ENCODE measurements around the gene ZNF296.

ZNF296 gene

GRCh38 chr19:45087531-45087930, 11.3 kb upstream of the ZNF296 start:
- peak in 1 of 2 donors; percentile 17 for DNase-seq (ENCODE audit: low read depth in 2 of 2)

GRCh38 chr19:45086480-45086879, 10.2 kb upstream of the ZNF296 start:
- DNase-seq (ENCODE audit: low read depth in 2 of 2): no peak

- DNase-seq (ENCODE audit: low read depth in 2 of 2): no peak
Observed at GRCh38 chr19:45082170-45082569, 5.9 kb upstream of the ZNF296 start.

GRCh38 chr19:45079911-45080370, 3.7 kb upstream of the ZNF296 start:
- DNase-seq (ENCODE audit: low read depth in 2 of 2): no peak

- peak; percentile 78 for DNase-seq (ENCODE audit: low read depth in 2 of 2)
Observed at GRCh38 chr19:45079063-45079910, 3.0 kb upstream of the ZNF296 start, which contains the start of gene GEMIN7. Gene GEMIN7, plus strand, starts transcription at chr19:45079260. Its CDS starts 10,855 bp downstream, at chr19:45090115.

DNA sequence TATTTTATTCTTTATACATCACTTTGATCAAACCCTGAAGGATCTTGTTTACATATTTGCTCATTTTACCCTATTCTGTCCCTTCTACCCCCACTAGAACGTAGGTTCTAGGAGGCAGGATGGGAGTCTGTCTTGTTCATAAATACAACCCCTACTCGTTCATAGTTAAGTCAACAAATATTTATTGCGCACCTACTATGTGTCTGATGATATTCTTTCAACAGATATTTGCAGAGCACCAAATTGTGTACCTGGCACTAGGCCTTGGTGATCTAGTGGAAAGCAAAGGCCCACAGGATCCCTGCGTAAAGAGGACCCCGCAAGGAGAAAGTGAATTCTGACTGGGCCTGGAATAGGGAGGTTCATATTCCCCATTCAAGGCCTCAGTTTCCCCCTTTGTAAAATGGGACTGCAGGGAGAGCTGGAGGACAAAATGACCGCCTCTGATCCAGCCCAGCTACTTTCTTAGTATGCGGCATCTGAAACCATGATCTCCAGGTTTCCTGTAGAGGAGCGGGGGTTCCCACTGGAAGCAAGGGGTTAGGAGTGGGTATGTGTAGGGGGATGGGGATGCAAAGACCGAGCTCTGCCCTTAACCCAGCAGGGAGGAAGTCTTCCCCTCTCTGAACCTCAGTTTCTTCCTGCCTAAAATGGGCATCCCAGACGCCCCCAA, 2.2 kb upstream of the ZNF296 start:
- no peak for DNase-seq (ENCODE audit: low read depth in 2 of 2)

DNA sequence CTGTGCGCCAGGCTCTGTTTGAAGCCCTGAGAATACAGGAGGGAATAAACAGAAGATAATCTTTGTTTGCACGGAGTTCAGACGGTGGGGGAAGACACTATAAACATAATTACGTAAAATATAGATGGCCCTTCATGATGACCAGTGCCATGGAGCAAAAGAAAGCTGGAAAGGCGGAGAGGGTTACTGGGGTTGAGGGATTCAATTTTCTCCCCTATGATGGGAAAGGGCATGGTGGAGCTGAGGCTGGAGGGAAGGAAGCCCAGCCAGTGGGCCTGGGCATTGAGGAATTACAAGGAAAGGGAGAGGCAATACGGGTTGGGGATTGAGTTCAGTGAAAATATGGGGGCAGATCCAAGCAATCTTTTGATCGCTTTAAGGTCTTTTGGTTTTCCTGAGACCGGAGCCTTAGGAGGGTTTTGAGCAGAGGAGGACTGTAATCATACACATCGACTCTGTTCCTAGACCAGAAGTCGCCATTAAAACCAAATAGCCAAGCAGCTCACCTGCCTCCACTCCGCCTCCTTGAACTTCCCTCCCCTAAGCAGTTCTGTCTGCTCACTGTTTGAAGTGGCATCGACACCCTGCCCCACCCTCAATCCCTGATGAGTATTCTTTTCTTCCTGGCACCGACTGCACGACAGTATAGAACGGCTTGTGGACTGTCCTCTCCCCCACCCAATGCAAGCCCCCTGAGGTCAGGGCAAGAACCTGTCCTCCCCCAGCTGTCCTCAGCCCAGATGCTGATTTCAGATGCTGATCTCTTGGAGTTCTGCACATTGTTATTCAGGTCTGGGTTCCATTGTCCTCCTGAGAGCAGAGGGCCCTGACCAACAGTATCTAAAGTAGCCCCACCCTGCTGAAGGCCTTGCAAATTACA, 813 bp upstream of the ZNF296 start:
- no peak for DNase-seq (ENCODE audit: low read depth in 2 of 2)

- DNase-seq (ENCODE audit: low read depth in 2 of 2): peak in 1 of 2 donors; percentile 41
Observed at GRCh38 chr19:45075301-45076028, 813 bp downstream of the ZNF296 start.

DNA sequence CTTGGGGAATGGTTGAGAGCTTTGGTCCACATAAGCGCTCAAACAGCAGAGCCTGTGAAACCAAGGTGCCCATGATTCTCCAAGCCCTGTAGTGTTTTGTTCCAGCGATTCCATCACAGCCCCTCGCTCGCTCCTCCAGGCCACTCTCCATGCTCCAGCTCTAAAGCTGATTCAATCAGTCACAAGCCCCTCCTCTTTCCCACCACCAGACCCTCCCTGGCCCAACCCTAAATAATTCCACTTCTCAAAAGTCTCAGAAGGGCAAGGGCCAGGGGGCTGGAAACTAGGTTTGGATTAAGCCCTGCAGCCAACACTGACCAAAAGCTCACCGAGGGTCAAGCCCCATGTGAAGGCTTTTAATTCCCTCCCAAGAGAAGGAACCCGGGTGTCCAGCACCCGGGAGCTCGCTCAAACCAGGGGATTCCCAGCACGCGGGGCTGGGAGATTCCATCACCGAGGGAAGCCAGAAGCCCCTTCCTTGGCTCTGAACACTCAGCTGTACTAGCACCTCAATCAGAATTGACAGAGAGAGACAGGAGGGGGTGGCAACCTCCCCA, 1.5 kb downstream of the ZNF296 start:
- DNase-seq (ENCODE audit: low read depth in 2 of 2): no peak

DNA sequence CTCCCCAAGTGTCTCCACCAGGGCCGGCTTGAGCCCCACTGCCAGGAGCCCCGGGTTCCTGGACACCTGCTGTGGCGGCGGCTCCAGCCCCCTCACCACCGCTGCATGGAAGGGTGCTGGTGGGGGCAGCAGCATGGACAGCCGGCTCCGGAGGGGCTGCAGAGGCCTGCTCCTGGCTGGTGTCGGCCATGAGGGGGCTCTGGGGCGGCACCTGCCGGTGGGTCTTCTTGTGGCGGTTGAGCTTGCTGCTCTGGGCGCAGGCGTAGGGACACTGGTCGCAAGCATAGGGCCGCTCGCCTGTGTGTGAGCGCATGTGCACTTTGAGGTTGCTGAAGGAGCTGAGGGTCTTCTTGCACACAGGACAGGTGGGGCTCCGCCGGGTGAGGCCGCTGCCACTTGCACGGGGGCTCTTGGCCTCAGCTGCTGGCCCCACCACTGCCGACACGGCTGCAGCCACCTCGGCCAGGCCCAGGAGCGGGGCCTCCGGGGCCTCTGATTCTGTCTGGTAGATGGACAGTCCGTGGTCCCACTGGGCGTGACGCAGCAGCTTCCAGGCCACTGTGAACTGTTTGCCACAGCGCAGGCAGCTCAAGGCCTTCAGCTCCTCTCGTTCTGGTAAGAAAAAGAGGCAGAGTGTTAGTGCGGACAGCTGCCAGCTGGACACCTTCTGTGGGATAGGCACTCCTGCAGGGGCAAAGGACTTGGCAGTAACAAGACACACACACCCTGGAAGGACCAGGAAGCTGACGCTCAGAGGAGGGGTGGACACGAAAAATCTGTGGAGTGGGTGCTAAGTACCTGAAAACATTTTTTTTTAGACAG, 4.1 kb downstream of the ZNF296 start:
- DNase-seq (ENCODE audit: low read depth in 2 of 2): no peak

DNA sequence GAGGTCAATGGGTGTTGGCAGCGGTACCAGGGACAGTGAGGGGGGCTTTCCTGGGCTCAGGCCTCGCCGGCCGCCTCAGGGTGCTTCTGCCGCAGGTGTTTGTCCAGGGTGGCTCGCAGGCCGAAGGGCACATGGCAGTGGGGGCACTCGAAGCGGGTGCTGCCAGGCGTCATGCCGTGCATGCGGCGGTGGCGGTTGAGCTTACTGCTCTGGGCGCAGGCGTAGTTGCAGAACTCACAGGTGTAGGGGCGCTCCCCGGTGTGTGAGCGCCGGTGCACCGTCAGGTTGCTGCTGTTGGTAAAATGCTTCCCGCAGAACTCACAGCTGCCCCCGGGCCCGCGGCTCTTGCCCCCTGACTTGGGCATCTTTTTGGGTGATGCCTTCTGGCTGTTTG, 4.7 kb downstream of the ZNF296 start:
- no peak for DNase-seq (ENCODE audit: low read depth in 2 of 2)

GRCh38 chr19:45070861-45071544, 5.3 kb downstream of the ZNF296 start:
- DNase-seq (ENCODE audit: low read depth in 2 of 2): no peak

DNA sequence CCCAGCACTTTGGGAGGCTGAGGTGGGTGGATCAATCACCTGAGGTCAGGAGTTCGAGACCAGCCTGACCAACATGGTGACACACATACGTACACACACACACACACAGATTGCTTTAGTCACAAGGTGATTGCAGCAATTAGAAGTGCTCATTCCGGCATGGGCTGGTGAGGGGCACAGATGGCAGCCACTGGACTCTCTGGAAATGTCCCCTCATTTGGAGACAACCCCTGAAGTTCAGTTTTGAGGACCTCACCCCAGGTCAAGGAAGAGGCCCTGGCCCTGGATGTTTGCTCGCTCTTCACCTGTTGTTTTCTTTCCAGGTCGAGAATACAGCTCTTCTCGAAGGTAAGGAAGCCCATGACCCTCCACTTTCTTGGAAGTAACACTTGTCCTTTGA, 6.1 kb downstream of the ZNF296 start:
- no peak for DNase-seq (ENCODE audit: low read depth in 2 of 2)

GRCh38 chr19:45069056-45069455, 7.2 kb downstream of the ZNF296 start:
- no peak for DNase-seq (ENCODE audit: low read depth in 2 of 2)

DNA sequence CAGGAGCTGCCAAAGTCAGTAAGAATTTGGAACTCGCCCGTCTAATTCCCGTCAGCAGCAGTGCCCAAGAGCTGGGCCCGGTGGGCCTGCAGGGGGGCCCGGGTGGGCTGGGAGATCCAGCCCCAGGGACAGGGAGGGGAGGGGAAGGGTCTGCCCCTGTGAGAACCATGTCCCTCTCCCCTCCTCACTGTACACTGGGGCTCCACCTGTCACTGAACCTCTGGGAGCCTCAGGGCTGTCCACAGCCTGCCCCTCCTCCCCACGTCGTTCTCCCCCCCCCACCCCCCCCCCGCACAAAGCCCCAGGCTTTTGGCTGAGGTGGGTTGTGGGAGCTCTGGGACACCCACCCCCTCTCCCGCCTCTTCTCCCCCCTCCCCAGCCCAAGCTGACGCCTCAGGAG, 8.2 kb downstream of the ZNF296 start:
- no peak for DNase-seq (ENCODE audit: low read depth in 2 of 2)

- no peak for DNase-seq (ENCODE audit: low read depth in 2 of 2)
Observed at GRCh38 chr19:45066921-45067661, 9.2 kb downstream of the ZNF296 start.

- DNase-seq (ENCODE audit: low read depth in 2 of 2): no peak
Observed at GRCh38 chr19:45063851-45064801, 12.2 kb downstream of the ZNF296 start.

DNA sequence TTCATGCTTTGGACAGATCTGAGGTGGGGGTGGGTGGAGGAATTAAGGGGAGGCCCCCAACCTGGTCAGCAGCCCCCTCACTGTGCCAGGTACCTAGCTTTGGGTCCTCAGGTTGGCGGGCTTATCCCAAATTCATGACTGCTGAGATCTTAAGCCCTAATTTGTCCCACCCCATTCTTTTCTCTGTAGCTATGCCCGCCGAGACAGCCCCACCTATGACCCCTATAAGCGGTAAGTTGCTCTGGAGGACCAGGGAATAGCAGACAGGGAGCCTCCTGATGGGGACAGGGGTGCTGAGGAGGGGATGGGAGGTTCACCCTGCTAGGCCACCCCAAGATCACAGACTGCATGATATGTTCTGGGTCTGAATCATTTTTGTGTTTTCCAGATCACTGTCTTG, 14.3 kb downstream of the ZNF296 start:
- DNase-seq (ENCODE audit: low read depth in 2 of 2): no peak
